Suprapubic skin (tissue), 4 donors: ENCODE results near the gene OCSTAMP. TPM values are rescaled to one million over a fixed set of nuclear protein-coding genes. Genes with fewer than 3 reads are reported as not detected.

Experiments used
- DNase-seq, 2 donors: peaks; one replicate each; pipeline ENCODE4 v3.0.0-alpha.2; 2019; ENCODE audit warnings: low spot score in 2 of 2
- H3K27ac ChIP-seq: fragments of 200-600 bp; sonication (generic); one replicate; pipeline ENCODE4 v1.5.1; 2019
- H3K27me3 ChIP-seq: fragments of 200-600 bp; sonication (generic); one replicate; pipeline ENCODE4 v1.5.1; 2019
- H3K36me3 ChIP-seq: fragments of 200-600 bp; sonication (generic); one replicate; pipeline ENCODE4 v1.5.1; 2019
- H3K4me1 ChIP-seq: fragments of 200-600 bp; sonication (generic); one replicate; pipeline ENCODE4 v1.5.1; 2019
- H3K4me3 ChIP-seq: fragments of 200-600 bp; sonication (generic); one replicate; pipeline ENCODE4 v1.5.1; 2019; ENCODE audit warnings: mild to moderate bottlenecking
- H3K9me3 ChIP-seq: fragments of 200-600 bp; sonication (generic); one replicate; pipeline ENCODE4 v1.5.1; 2019
- CTCF ChIP-seq, 2 donors: fragments of 200-600 bp in 1 of 2; fragments of 450-650 bp in 1 of 2; sonication (generic) in 1 of 2; IDR thresholded peaks; one replicate each; pipeline ENCODE4 v1.5.1; 2016 to 2019; ENCODE audit warnings: antibody characterized with exemption in 2 of 2, mild to moderate bottlenecking in 1 of 2, moderate library complexity in 1 of 2
- EP300 ChIP-seq: sonication (generic); formaldehyde crosslinking; IDR thresholded peaks from one replicate; pipeline ENCODE4 v1.6.1; 2017; ENCODE audit warnings: antibody characterized with exemption
- POLR2A ChIP-seq, 2 donors: fragments of 450-650 bp; IDR thresholded peaks; one replicate each; pipeline ENCODE4 v1.6.1; 2017; ENCODE audit warnings: antibody characterized with exemption in 2 of 2, mild to moderate bottlenecking in 2 of 2, moderate library complexity in 2 of 2
- POLR2AphosphoS5 ChIP-seq, 3 donors: sonication (generic); formaldehyde crosslinking; IDR thresholded peaks; one replicate each; pipeline ENCODE4 v1.6.1; 2017; ENCODE audit warnings: antibody characterized with exemption in 3 of 3
- WGBS: methylation state at CpG from one replicate; pipeline ENCODE4 v1.1.5; 2018; 5-methylcytosine and 5-hydroxymethylcytosine counted together
- total RNA-seq, 4 donors: library from RNA; depleted of rRNA; stranded (reverse); fragments of >200 nt; gene quantifications; one replicate each; pipeline ENCODE4 v1.1.0, GENCODE V29; 2016

The OCSTAMP gene
- total RNA-seq, 4 donors from 2014 or later = not detected

GRCh38 chr20:46543959-46544358 is 6.5 kb downstream of the OCSTAMP start:
- Histone ChIP-seq H3K4me1 (no peaks in the 10 kb centered on the region), H3K9me3 (no peaks in the 10 kb centered on the region), H3K27me3 (peaks cover 38% of the 10 kb centered on the region), H3K27ac (no peak overlapping the region), H3K4me3 (no peak overlapping the region), H3K36me3 (no peaks in the 10 kb centered on the region)
- no peak for DNase-seq
- WGBS = 53% methylated on average over 1 of the region's 1 CpG
- no peak for TF ChIP-seq CTCF (IDR thresholded peaks at IDR 0.05)
- TF ChIP-seq POLR2A (IDR thresholded peaks at IDR 0.05) = no peak
- TF ChIP-seq EP300 = no peak
- TF ChIP-seq POLR2AphosphoS5 (IDR thresholded peaks at IDR 0.05) = no peak

GRCh38 chr20:46543033-46543432 is 7.4 kb downstream of the OCSTAMP start:
- TF ChIP-seq CTCF (IDR thresholded peaks at IDR 0.05) (no peak), POLR2AphosphoS5 (IDR thresholded peaks at IDR 0.05) (no peak), EP300 (no peak), POLR2A (IDR thresholded peaks at IDR 0.05) (no peak)
- 81% methylated on average over 4 of the region's 4 CpGs for WGBS
- Histone ChIP-seq H3K4me1 (no peaks in the 10 kb centered on the region), H3K9me3 (no peaks in the 10 kb centered on the region), H3K27me3 (peaks cover 41% of the 10 kb centered on the region), H3K4me3 (no peak overlapping the region), H3K36me3 (no peaks in the 10 kb centered on the region), H3K27ac (no peak overlapping the region)
- DNase-seq = no peak

- Histone ChIP-seq H3K27me3 (peaks cover 57% of the 10 kb centered on the region), H3K36me3 (no peaks in the 10 kb centered on the region), H3K9me3 (no peaks in the 10 kb centered on the region), H3K27ac (no peak overlapping the region), H3K4me1 (no peaks in the 10 kb centered on the region), H3K4me3 (no peak overlapping the region)
- WGBS = 64% methylated on average over 36 of the region's 36 CpGs
- no peak for TF ChIP-seq CTCF (IDR thresholded peaks at IDR 0.05)
- TF ChIP-seq POLR2AphosphoS5 (IDR thresholded peaks at IDR 0.05) = no peak
- no peak for TF ChIP-seq EP300
- TF ChIP-seq POLR2A (IDR thresholded peaks at IDR 0.05) = no peak
- no peak for DNase-seq
These were observed 9.1 kb downstream of the OCSTAMP start for GRCh38 chr20:46541229-46541935.

- no peak overlapping the region for H3K27ac ChIP-seq
- peaks cover 48% of the 10 kb centered on the region for H3K27me3 ChIP-seq
- no peaks in the 10 kb centered on the region for H3K9me3 ChIP-seq
- no peaks in the 10 kb centered on the region for H3K4me1 ChIP-seq
- no peak for DNase-seq
- TF ChIP-seq CTCF (IDR thresholded peaks at IDR 0.05) (no peak), EP300 (no peak)
- no peak overlapping the region for H3K4me3 ChIP-seq
- WGBS = 92% methylated on average over 2 of the region's 2 CpGs
- no peaks in the 10 kb centered on the region for H3K36me3 ChIP-seq
These were observed 11.3 kb downstream of the OCSTAMP start for GRCh38 chr20:46539113-46539512.

- 77% methylated on average over 4 of the region's 4 CpGs for WGBS
- TF ChIP-seq POLR2A (IDR thresholded peaks at IDR 0.05) (no peak), CTCF (IDR thresholded peaks at IDR 0.05) (no peak), POLR2AphosphoS5 (IDR thresholded peaks at IDR 0.05) (no peak), EP300 (no peak)
These were observed 19.8 kb downstream of the OCSTAMP start for GRCh38 chr20:46530640-46531039.

More at GRCh38 chr20:46530640-46531039, 19.8 kb downstream of the OCSTAMP start:
- Histone ChIP-seq H3K9me3 (no peaks in the 10 kb centered on the region), H3K27ac (no peak overlapping the region), H3K4me1 (no peaks in the 10 kb centered on the region), H3K36me3 (no peaks in the 10 kb centered on the region), H3K4me3 (no peak overlapping the region), H3K27me3 (peaks cover 28% of the 10 kb centered on the region)
- no peak for DNase-seq
